A549 (cell line): ENCODE measurements around the gene GLB1L3. TPM values are rescaled to one million over a fixed set of nuclear protein-coding genes. Genes with fewer than 3 reads are reported as not detected.

Source experiments
- ATAC-seq, 2 experiments: fragments of 200-7000 bp in 1 of 2; fragments of >200 bp in 1 of 2; cut with Nextera tagmentation in 1 of 2; cut with Tn5 transposase in 1 of 2; 3 replicates each; pipeline versions ENCODE4 v1.8.0 to v1.9.1; 2018 to 2020; ENCODE audit warnings: mild to moderate bottlenecking in 1 of 2, moderate library complexity in 1 of 2
- CTCF ChIA-PET: fragments of 300-600 bp; sonication (Branson Sonifier 250); formaldehyde crosslinking; extraction: SDS; loops from one replicate; lab custom pipeline; 2021; ENCODE audit warnings: antibody characterized with exemption, inconsistent platforms; lab: Yijun Ruan, JAX
- POLR2A ChIA-PET: fragments of 350-600 bp; formaldehyde crosslinking; extraction: SDS; loops from one replicate; lab custom pipeline; 2021; ENCODE audit warnings: antibody characterized with exemption, inconsistent platforms; lab: Yijun Ruan, JAX
- DNase-seq, 2 experiments: peaks; one replicate each; pipeline versions ENCODE4 v3.0.0 to v3.0.0-alpha.2; 2011 to 2016; ENCODE audit warnings: low read depth in 1 of 2, low spot score in 1 of 2
- FAIRE-seq: peaks from 2 replicates; lab custom pipeline; 2011; peaks lifted over from hg19 to GRCh38; lab: Jason Lieb, UNC
- H3K27ac ChIP-seq, 2 experiments: fragments of >200 bp; sonication (Bioruptor Twin); formaldehyde crosslinking; 3 replicates each; pipeline ENCODE4 v1.5.1; 2016 to 2017
- H3K4me1 ChIP-seq: fragments of >200 bp; sonication (Bioruptor Twin); formaldehyde crosslinking; 3 replicates; pipeline ENCODE4 v1.6.1; 2016
- H3K4me2 ChIP-seq: fragments of >200 bp; sonication (Bioruptor Twin); formaldehyde crosslinking; 3 replicates; pipeline ENCODE4 v1.6.1; 2016
- H3K4me3 ChIP-seq: fragments of >200 bp; sonication (Bioruptor Twin); formaldehyde crosslinking; 3 replicates; pipeline ENCODE4 v1.5.1; 2016
- H3K9me3 ChIP-seq: fragments of >200 bp; sonication (Bioruptor Twin); formaldehyde crosslinking; 3 replicates; pipeline ENCODE4 v1.6.1; 2016
- MAFK ChIP-seq: fragments of 450-650 bp; IDR thresholded peaks from 2 replicates; pipeline ENCODE4 v1.6.1; 2014; ENCODE audit not compliant: partially characterized antibody
- WGBS: methylation state at CpG from one replicate; pipeline ENCODE4 v1.1.6; 2017; ENCODE audit errors: missing lambda C conversion rate; 5-methylcytosine and 5-hydroxymethylcytosine counted together
- polyA plus RNA-seq, 4 experiments: library from polyadenylated mRNA; depleted of rRNA in 3 of 4; stranded (reverse); fragments of >200 nt; fragmentation: RNase III in 1 of 4; extraction: RNeasy Plus Mini Kit Qiagen cat#74134 plus additional on column Dnase treatment in 1 of 4; gene quantifications; 2 replicates in 3 of 4; 3 replicates in 1 of 4; pipeline ENCODE4 v1.2.3, GENCODE V29; 2011 to 2017
- TF ChIP-seq, protein P1 (sequence below): fragments of 200-600 bp; sonication (generic); IDR thresholded peaks from 2 replicates; pipeline ENCODE4 v1.6.1; 2016; ENCODE audit warnings: antibody characterized with exemption, mild to moderate bottlenecking, moderate library complexity
- TF ChIP-seq, protein P2 (sequence below): IDR thresholded peaks from 2 replicates; pipeline ENCODE4 v1.6.1; 2012
- TF ChIP-seq, protein P3 (sequence below): fragments of >200 bp; sonication (Bioruptor Twin); formaldehyde crosslinking; IDR thresholded peaks from 3 replicates; pipeline ENCODE4 v1.5.1; 2016

GLB1L3 gene
- polyA plus RNA-seq, 2 of the 4 experiments (the other 2 are of a cell fraction) = not detected

DNA sequence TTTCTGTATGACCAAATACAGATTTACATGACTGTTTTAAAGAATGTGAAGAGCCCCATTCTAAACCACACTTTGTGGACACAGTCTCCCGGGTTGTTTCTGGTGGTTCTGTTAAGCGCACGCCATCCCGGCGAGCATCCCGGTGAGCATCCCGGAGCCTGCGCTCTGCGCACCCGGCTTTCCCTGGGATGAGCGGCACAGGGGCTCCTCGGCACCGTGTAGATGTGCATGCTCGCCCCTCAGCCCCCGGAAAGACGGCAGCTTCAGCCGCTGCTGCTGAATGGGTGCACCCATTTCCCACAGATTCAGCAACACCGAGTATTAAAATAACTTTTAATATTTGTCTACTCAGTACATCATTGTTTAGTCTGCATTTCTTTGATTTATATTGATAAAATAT, 91.6 kb downstream of the GLB1L3 start:
- H3K4me2 ChIP-seq = no peak overlapping the region
- POLR2A ChIA-PET = no interaction called here
- FAIRE-seq = no peak
- TF ChIP-seq, protein P1, sequence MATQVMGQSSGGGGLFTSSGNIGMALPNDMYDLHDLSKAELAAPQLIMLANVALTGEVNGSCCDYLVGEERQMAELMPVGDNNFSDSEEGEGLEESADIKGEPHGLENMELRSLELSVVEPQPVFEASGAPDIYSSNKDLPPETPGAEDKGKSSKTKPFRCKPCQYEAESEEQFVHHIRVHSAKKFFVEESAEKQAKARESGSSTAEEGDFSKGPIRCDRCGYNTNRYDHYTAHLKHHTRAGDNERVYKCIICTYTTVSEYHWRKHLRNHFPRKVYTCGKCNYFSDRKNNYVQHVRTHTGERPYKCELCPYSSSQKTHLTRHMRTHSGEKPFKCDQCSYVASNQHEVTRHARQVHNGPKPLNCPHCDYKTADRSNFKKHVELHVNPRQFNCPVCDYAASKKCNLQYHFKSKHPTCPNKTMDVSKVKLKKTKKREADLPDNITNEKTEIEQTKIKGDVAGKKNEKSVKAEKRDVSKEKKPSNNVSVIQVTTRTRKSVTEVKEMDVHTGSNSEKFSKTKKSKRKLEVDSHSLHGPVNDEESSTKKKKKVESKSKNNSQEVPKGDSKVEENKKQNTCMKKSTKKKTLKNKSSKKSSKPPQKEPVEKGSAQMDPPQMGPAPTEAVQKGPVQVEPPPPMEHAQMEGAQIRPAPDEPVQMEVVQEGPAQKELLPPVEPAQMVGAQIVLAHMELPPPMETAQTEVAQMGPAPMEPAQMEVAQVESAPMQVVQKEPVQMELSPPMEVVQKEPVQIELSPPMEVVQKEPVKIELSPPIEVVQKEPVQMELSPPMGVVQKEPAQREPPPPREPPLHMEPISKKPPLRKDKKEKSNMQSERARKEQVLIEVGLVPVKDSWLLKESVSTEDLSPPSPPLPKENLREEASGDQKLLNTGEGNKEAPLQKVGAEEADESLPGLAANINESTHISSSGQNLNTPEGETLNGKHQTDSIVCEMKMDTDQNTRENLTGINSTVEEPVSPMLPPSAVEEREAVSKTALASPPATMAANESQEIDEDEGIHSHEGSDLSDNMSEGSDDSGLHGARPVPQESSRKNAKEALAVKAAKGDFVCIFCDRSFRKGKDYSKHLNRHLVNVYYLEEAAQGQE = no peak
- TF ChIP-seq MAFK = no peak
- TF ChIP-seq, protein P2, sequence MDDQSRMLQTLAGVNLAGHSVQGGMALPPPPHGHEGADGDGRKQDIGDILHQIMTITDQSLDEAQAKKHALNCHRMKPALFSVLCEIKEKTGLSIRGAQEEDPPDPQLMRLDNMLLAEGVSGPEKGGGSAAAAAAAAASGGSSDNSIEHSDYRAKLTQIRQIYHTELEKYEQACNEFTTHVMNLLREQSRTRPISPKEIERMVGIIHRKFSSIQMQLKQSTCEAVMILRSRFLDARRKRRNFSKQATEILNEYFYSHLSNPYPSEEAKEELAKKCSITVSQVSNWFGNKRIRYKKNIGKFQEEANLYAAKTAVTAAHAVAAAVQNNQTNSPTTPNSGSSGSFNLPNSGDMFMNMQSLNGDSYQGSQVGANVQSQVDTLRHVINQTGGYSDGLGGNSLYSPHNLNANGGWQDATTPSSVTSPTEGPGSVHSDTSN = no peak
- TF ChIP-seq, protein P3, sequence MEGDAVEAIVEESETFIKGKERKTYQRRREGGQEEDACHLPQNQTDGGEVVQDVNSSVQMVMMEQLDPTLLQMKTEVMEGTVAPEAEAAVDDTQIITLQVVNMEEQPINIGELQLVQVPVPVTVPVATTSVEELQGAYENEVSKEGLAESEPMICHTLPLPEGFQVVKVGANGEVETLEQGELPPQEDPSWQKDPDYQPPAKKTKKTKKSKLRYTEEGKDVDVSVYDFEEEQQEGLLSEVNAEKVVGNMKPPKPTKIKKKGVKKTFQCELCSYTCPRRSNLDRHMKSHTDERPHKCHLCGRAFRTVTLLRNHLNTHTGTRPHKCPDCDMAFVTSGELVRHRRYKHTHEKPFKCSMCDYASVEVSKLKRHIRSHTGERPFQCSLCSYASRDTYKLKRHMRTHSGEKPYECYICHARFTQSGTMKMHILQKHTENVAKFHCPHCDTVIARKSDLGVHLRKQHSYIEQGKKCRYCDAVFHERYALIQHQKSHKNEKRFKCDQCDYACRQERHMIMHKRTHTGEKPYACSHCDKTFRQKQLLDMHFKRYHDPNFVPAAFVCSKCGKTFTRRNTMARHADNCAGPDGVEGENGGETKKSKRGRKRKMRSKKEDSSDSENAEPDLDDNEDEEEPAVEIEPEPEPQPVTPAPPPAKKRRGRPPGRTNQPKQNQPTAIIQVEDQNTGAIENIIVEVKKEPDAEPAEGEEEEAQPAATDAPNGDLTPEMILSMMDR = no peak
- no peaks in the 10 kb centered on the region for H3K4me1 ChIP-seq
- H3K4me3 ChIP-seq = no peak overlapping the region
- no peak for DNase-seq
- 64% methylated on average over 8 of the region's 18 CpGs for whole genome bisulfite sequencing
- CTCF ChIA-PET = no interaction called here
- no peak for ATAC-seq
- no peaks in the 10 kb centered on the region for H3K9me3 ChIP-seq
- H3K27ac ChIP-seq = no peak overlapping the region

Other genes with a start within 250 kb of the GLB1L3 start
- 2.6 and 5.2 TPM in 2 replicates for gene JAM3, start 207.3 kb upstream of the GLB1L3 start, polyA plus RNA-seq (2011; rRNA removed)
- gene JAM3, start 207.3 kb upstream of the GLB1L3 start, polyA plus RNA-seq (2017; fragmentation: RNase III; extraction: RNeasy Plus Mini Kit Qiagen cat#74134 plus additional on column Dnase treatment) = 4.0 to 4.6 TPM (median 4.1 TPM) in 3 replicates
- gene NCAPD3, start 52.4 kb upstream of the GLB1L3 start, polyA plus RNA-seq (2011; rRNA removed) = 35.8 and 36.0 TPM in 2 replicates
- gene NCAPD3, start 52.4 kb upstream of the GLB1L3 start, polyA plus RNA-seq (2017; fragmentation: RNase III; extraction: RNeasy Plus Mini Kit Qiagen cat#74134 plus additional on column Dnase treatment) = 25.6 to 26.6 TPM (median 26.0 TPM) in 3 replicates
- 25.7 and 26.3 TPM in 2 replicates for gene VPS26B, start 51.7 kb upstream of the GLB1L3 start, polyA plus RNA-seq (2011; rRNA removed)
- 18.6 to 20.7 TPM (median 19.2 TPM) in 3 replicates for gene VPS26B, start 51.7 kb upstream of the GLB1L3 start, polyA plus RNA-seq (2017; fragmentation: RNase III; extraction: RNeasy Plus Mini Kit Qiagen cat#74134 plus additional on column Dnase treatment)
- gene THYN1, start 23.0 kb upstream of the GLB1L3 start, polyA plus RNA-seq (2011; rRNA removed) = 27.9 and 32.7 TPM in 2 replicates
- 16.9 to 22.6 TPM (median 20.8 TPM) in 3 replicates for gene THYN1, start 23.0 kb upstream of the GLB1L3 start, polyA plus RNA-seq (2017; fragmentation: RNase III; extraction: RNeasy Plus Mini Kit Qiagen cat#74134 plus additional on column Dnase treatment)
- gene ACAD8, start 22.8 kb upstream of the GLB1L3 start, polyA plus RNA-seq (2011; rRNA removed) = 16.8 and 16.9 TPM in 2 replicates
- gene ACAD8, start 22.8 kb upstream of the GLB1L3 start, polyA plus RNA-seq (2017; fragmentation: RNase III; extraction: RNeasy Plus Mini Kit Qiagen cat#74134 plus additional on column Dnase treatment) = 13.5 to 15.9 TPM (median 14.3 TPM) in 3 replicates
- gene GLB1L2, start 55.6 kb downstream of the GLB1L3 start, polyA plus RNA-seq (2011; rRNA removed) = 3.5 and 3.6 TPM in 2 replicates
- 0.94 to 1.1 TPM (median 1.1 TPM) in 3 replicates for gene GLB1L2, start 55.6 kb downstream of the GLB1L3 start, polyA plus RNA-seq (2017; fragmentation: RNase III; extraction: RNeasy Plus Mini Kit Qiagen cat#74134 plus additional on column Dnase treatment)
- gene B3GAT1, start 135.9 kb downstream of the GLB1L3 start, polyA plus RNA-seq (2011; rRNA removed) = not detected in 2 replicates
- 0.03 TPM in 1 of 3 replicates, not detected in the others for gene B3GAT1, start 135.9 kb downstream of the GLB1L3 start, polyA plus RNA-seq (2017; fragmentation: RNase III; extraction: RNeasy Plus Mini Kit Qiagen cat#74134 plus additional on column Dnase treatment)